ENCODE data around the gene ELN. TPM values are rescaled to one million over a fixed set of nuclear protein-coding genes. Genes with fewer than 3 reads are reported as not detected.

ELN gene
- total RNA-seq, 4 donors from 2014 or later = 337 to 646 (median 447) TPM

GRCh38 chr7:74057216-74057925 lies 29.4 kb downstream of the ELN start:
- no peaks in the 10 kb centered on the region for H3K9me3 ChIP-seq
- H3K36me3 ChIP-seq = peaks cover 36 to 95% (median 74%) of the 10 kb centered on the region in 4 donors
- H3K4me1 ChIP-seq = peaks cover 9 to 33% (median 31%) of the 10 kb centered on the region in 4 donors
- no peak for DNase-seq (ENCODE audit: extremely low spot score)
- intact Hi-C loops (cut with DNase I) = no loop called here
- peak overlapping the region in 3 of 4 donors; percentile 3 to 26 (median 22) for H3K27ac ChIP-seq (replicated peaks in 1 of 4)
- TF ChIP-seq CTCF (IDR thresholded peaks at IDR 0.05) = no peak
- TF ChIP-seq EP300 (IDR thresholded peaks at IDR 0.05) = no peak
- peak in 1 of 2 donors; percentile 40 for TF ChIP-seq POLR2AphosphoS5 (IDR thresholded peaks at IDR 0.05)
- no peaks in the 10 kb centered on the region for H3K27me3 ChIP-seq
- WGBS = 84% methylated on average over 11 of the region's 11 CpGs
- no peak overlapping the region for H3K4me3 ChIP-seq

GRCh38 chr7:74057987-74058386 lies 30.0 kb downstream of the ELN start:
- Histone ChIP-seq H3K4me3 (no peak overlapping the region), H3K36me3 (peaks cover 32 to 95% (median 73%) of the 10 kb centered on the region in 4 donors), H3K27me3 (no peaks in the 10 kb centered on the region), H3K9me3 (no peaks in the 10 kb centered on the region), H3K4me1 (peaks cover 10 to 39% (median 35%) of the 10 kb centered on the region in 4 donors), H3K27ac (replicated peaks in 1 of 4) (peak overlapping the region in 3 of 4 donors; percentile 3 to 26 (median 22))
- TF ChIP-seq POLR2AphosphoS5 (IDR thresholded peaks at IDR 0.05) (no peak), CTCF (IDR thresholded peaks at IDR 0.05) (no peak), EP300 (IDR thresholded peaks at IDR 0.05) (no peak), POLR2A (IDR thresholded peaks at IDR 0.05; ENCODE audit: low read depth) (no peak)
- intact Hi-C loops (cut with DNase I) = no loop called here
- WGBS = 81% methylated on average over 1 of the region's 1 CpG
- no peak for DNase-seq (ENCODE audit: extremely low spot score)

GRCh38 chr7:74058486-74058885 lies 30.5 kb downstream of the ELN start:
- H3K27ac ChIP-seq (replicated peaks in 1 of 4) = peak overlapping the region in 1 of 4 donors; percentile 92
- no peak overlapping the region for H3K4me3 ChIP-seq
- H3K27me3 ChIP-seq = no peaks in the 10 kb centered on the region
- H3K36me3 ChIP-seq = peaks cover 28 to 95% (median 73%) of the 10 kb centered on the region in 4 donors
- intact Hi-C loops (cut with DNase I) = no loop called here
- H3K9me3 ChIP-seq = no peaks in the 10 kb centered on the region
- TF ChIP-seq POLR2A (IDR thresholded peaks at IDR 0.05; ENCODE audit: low read depth) (no peak), CTCF (IDR thresholded peaks at IDR 0.05) (no peak), POLR2AphosphoS5 (IDR thresholded peaks at IDR 0.05) (peak in 1 of 2 donors; percentile 37), EP300 (IDR thresholded peaks at IDR 0.05) (no peak)
- H3K4me1 ChIP-seq = peaks cover 10 to 39% (median 35%) of the 10 kb centered on the region in 4 donors
- no peak for DNase-seq (ENCODE audit: extremely low spot score)
- WGBS = 92% methylated on average over 6 of the region's 7 CpGs

GRCh38 chr7:74059037-74059436 lies 31.1 kb downstream of the ELN start:
- Histone ChIP-seq H3K36me3 (peaks cover 22 to 95% (median 74%) of the 10 kb centered on the region in 4 donors), H3K4me1 (peaks cover 10 to 39% (median 35%) of the 10 kb centered on the region in 4 donors), H3K9me3 (no peaks in the 10 kb centered on the region), H3K27ac (replicated peaks in 1 of 4) (peak overlapping the region in 2 of 4 donors; percentile 90 to 92), H3K27me3 (no peaks in the 10 kb centered on the region), H3K4me3 (no peak overlapping the region)
- DNase-seq (ENCODE audit: extremely low spot score) = no peak
- intact Hi-C loops (cut with DNase I) = no loop called here
- TF ChIP-seq POLR2A (IDR thresholded peaks at IDR 0.05; ENCODE audit: low read depth) (no peak), EP300 (IDR thresholded peaks at IDR 0.05) (no peak), POLR2AphosphoS5 (IDR thresholded peaks at IDR 0.05) (no peak), CTCF (IDR thresholded peaks at IDR 0.05) (no peak)
- 74% methylated on average over 2 of the region's 2 CpGs for WGBS

All from esophagus muscularis mucosa (tissue), 4 donors.